ENCODE data around the gene C16orf78. TPM values are rescaled to one million over a fixed set of nuclear protein-coding genes. Genes with fewer than 3 reads are reported as not detected.

Gene C16orf78, protein sequence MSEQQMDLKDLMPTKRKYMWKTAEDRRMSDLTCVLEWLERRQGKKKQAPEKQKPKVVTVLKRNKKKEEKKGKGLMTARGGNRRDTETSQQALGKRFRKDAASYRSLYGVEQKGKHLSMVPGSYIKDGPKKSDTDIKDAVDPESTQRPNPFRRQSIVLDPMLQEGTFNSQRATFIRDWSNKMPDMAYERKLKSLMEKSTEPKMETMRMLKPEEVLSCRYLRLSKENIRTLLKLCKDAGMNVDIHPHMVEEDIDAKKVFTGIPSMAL
- not detected for total RNA-seq
- not detected for polyA plus RNA-seq

GRCh38 chr16:49373504-49373903 lies at the start of gene C16orf78:
TSS of gene C16orf78 (plus strand) at chr16:49373804. CDS start at chr16:49373940, 136 bp downstream.
- peaks cover under 1 to 9% of the 10 kb centered on the region in 2 donors for H3K27me3 Mint-ChIP-seq
- Histone ChIP-seq H3K4me3 (ENCODE audit: low read length in 2 of 2) (no peak within 1 kb of the TSS), H3K9me3 (ENCODE audit: control insufficient read depth in 1 of 2, low read length in 2 of 2) (no peaks in the 10 kb centered on the region), H3K36me3 (ENCODE audit: insufficient read depth, low read length) (no peaks in the 10 kb centered on the region), H3K27me3 (ENCODE audit: insufficient read depth, low read length) (no peaks in the 10 kb centered on the region), H3K4me1 (ENCODE audit: insufficient read depth, low read length) (no peaks in the 10 kb centered on the region), H3K27ac (ENCODE audit: low read depth, low read length) (no peak within 1 kb of the TSS)
- ChIA-PET CTCF (ENCODE audit: partially characterized antibody) (interaction anchor here (1.1 kb wide), 1 partner anchor 27 kb away, joined by 3 read pairs; no protein-coding TSS in a partner anchor), POLR2A (ENCODE audit: partially characterized antibody) (no interaction called here)
- no peak within 1 kb of the TSS for H3K4me3 Mint-ChIP-seq
- H3K27ac Mint-ChIP-seq = no peak within 1 kb of the TSS
- no peaks in the 10 kb centered on the region for H3K36me3 Mint-ChIP-seq
- intact Hi-C loops (cut with micrococcal nuclease) = no loop called here
- DNase-seq = no peak
- peaks cover 0 to 6% (median 0%) of the 10 kb centered on the region in 8 donors for H3K9me3 Mint-ChIP-seq
- no peaks in the 10 kb centered on the region for H3K4me1 Mint-ChIP-seq

DNA sequence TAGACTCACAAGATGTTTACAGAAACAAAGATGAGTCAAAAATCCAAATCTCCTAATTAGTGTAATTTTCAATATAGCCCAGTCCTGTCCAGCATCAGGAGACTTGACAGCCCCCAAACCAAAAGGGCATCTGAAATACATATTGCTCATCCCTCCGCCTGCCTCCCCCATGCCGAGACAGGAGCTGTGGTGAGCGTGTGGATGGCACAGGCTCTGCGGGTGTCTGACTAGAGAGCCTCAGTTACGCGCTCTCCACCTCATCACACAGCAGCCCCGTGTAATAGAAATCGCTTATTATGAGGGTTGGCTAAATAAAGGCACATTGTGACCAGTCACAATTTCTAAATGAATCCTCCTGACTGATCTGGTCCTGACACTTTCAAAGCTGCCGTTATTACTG lies 48.9 kb upstream of the C16orf78 start:
- no peaks in the 10 kb centered on the region for H3K36me3 Mint-ChIP-seq
- H3K9me3 Mint-ChIP-seq = peaks cover 0 to 9% (median 5%) of the 10 kb centered on the region in 8 donors
- H3K27me3 Mint-ChIP-seq = peaks cover 2% of the 10 kb centered on the region in 2 donors
- H3K27ac ChIP-seq (ENCODE audit: low read depth, low read length) = no peak overlapping the region
- H3K9me3 ChIP-seq (ENCODE audit: control insufficient read depth in 1 of 2, low read length in 2 of 2) = no peaks in the 10 kb centered on the region
- H3K4me3 ChIP-seq (ENCODE audit: low read length in 2 of 2) = no peak overlapping the region
- CTCF ChIA-PET (ENCODE audit: partially characterized antibody) = no interaction called here
- no peak overlapping the region for H3K4me3 Mint-ChIP-seq
- no peak for DNase-seq
- no peaks in the 10 kb centered on the region for H3K27me3 ChIP-seq (ENCODE audit: insufficient read depth, low read length)
- no peaks in the 10 kb centered on the region for H3K36me3 ChIP-seq (ENCODE audit: insufficient read depth, low read length)
- intact Hi-C loops (cut with micrococcal nuclease) = no loop called here
- H3K27ac Mint-ChIP-seq = no peak overlapping the region
- H3K4me1 Mint-ChIP-seq = no peaks in the 10 kb centered on the region
- POLR2A ChIA-PET (ENCODE audit: partially characterized antibody) = no interaction called here
- H3K4me1 ChIP-seq (ENCODE audit: insufficient read depth, low read length) = no peaks in the 10 kb centered on the region

DNA sequence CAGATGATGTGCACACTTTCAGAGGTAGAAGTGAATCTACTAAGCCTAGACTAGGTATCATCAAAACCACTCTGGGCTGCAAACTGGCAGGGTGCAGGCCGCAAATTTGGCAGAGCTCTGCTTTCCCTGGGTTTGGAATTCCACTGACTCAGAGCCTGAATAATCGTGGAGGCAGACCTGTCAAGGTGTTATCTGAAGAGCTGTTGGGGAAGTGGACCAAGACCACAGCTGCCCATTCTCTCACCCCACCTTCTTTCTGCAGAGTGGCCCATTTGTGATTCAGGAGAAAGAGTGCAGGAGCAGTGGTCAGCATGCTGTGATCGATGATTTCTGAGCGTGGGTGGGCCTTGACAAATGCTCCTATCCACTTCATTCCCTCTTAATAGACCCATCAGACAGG lies 46.1 kb upstream of the C16orf78 start:
- Mint-ChIP-seq H3K36me3 (no peaks in the 10 kb centered on the region), H3K9me3 (no peaks in the 10 kb centered on the region), H3K27me3 (peaks cover 2 to 3% of the 10 kb centered on the region in 2 donors), H3K27ac (no peak overlapping the region), H3K4me1 (no peaks in the 10 kb centered on the region), H3K4me3 (no peak overlapping the region)
- CTCF ChIA-PET (ENCODE audit: partially characterized antibody) = no interaction called here
- H3K9me3 ChIP-seq (ENCODE audit: control insufficient read depth in 1 of 2, low read length in 2 of 2) = no peaks in the 10 kb centered on the region
- DNase-seq = no peak
- no peaks in the 10 kb centered on the region for H3K4me1 ChIP-seq (ENCODE audit: insufficient read depth, low read length)
- POLR2A ChIA-PET (ENCODE audit: partially characterized antibody) = no interaction called here
- no peak overlapping the region for H3K27ac ChIP-seq (ENCODE audit: low read depth, low read length)
- no peaks in the 10 kb centered on the region for H3K27me3 ChIP-seq (ENCODE audit: insufficient read depth, low read length)
- H3K36me3 ChIP-seq (ENCODE audit: insufficient read depth, low read length) = no peaks in the 10 kb centered on the region
- intact Hi-C loops (cut with micrococcal nuclease) = no loop called here
- H3K4me3 ChIP-seq (ENCODE audit: low read length in 2 of 2) = no peak overlapping the region

GRCh38 chr16:49328325-49328724 lies 45.3 kb upstream of the C16orf78 start:
- Histone ChIP-seq H3K9me3 (ENCODE audit: control insufficient read depth in 1 of 2, low read length in 2 of 2) (no peaks in the 10 kb centered on the region), H3K27me3 (ENCODE audit: insufficient read depth, low read length) (no peaks in the 10 kb centered on the region), H3K36me3 (ENCODE audit: insufficient read depth, low read length) (no peaks in the 10 kb centered on the region), H3K27ac (ENCODE audit: low read depth, low read length) (no peak overlapping the region), H3K4me3 (ENCODE audit: low read length in 2 of 2) (no peak overlapping the region), H3K4me1 (ENCODE audit: insufficient read depth, low read length) (no peaks in the 10 kb centered on the region)
- H3K4me1 Mint-ChIP-seq = no peaks in the 10 kb centered on the region
- peaks cover 2 to 3% of the 10 kb centered on the region in 2 donors for H3K27me3 Mint-ChIP-seq
- no peak for DNase-seq
- ChIA-PET POLR2A (ENCODE audit: partially characterized antibody) (no interaction called here), CTCF (ENCODE audit: partially characterized antibody) (no interaction called here)
- H3K9me3 Mint-ChIP-seq = no peaks in the 10 kb centered on the region
- H3K36me3 Mint-ChIP-seq = no peaks in the 10 kb centered on the region
- no peak overlapping the region for H3K27ac Mint-ChIP-seq
- H3K4me3 Mint-ChIP-seq = no peak overlapping the region
- intact Hi-C loops (cut with micrococcal nuclease) = no loop called here

DNA sequence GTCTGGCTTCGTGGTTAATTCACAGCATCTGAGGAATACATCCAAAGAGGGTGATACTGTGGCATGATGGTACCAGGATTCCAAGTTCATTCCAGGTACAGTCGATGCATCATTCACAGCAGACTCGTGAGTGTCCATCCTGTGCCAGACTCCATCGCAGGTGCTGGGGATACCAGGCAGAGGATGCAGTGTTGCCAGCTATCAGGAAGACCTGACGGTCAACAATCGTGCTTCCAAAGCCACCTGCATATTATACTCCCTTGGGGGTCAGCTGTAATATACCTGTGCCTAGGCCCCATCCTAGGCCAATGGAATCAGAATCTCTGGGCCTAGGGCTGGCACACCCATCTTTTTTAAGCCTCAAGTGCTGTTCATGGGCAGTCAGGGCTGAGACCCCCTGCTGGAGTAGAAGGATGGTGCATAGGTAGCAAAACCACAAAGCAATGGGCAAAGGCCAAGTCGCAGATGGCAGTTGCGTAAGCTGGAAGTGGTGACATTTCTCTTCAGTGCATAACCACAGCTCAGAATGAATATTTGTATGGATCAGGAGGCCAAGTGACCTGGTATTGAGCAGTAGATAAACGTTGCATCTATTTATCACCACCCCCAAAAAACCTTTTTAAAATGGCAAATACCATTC lies 42.9 kb upstream of the C16orf78 start:
- DNase-seq = no peak
- Mint-ChIP-seq H3K9me3 (no peaks in the 10 kb centered on the region), H3K4me3 (no peak overlapping the region), H3K4me1 (no peaks in the 10 kb centered on the region), H3K27ac (no peak overlapping the region), H3K27me3 (peaks cover 0 to 3% of the 10 kb centered on the region in 2 donors), H3K36me3 (no peaks in the 10 kb centered on the region)
- intact Hi-C loops (cut with micrococcal nuclease) = no loop called here
- POLR2A ChIA-PET (ENCODE audit: partially characterized antibody) = no interaction called here
- Histone ChIP-seq H3K27me3 (ENCODE audit: insufficient read depth, low read length) (no peaks in the 10 kb centered on the region), H3K36me3 (ENCODE audit: insufficient read depth, low read length) (no peaks in the 10 kb centered on the region), H3K4me3 (ENCODE audit: low read length in 2 of 2) (no peak overlapping the region), H3K9me3 (ENCODE audit: control insufficient read depth in 1 of 2, low read length in 2 of 2) (no peaks in the 10 kb centered on the region), H3K27ac (ENCODE audit: low read depth, low read length) (no peak overlapping the region), H3K4me1 (ENCODE audit: insufficient read depth, low read length) (no peaks in the 10 kb centered on the region)
- CTCF ChIA-PET (ENCODE audit: partially characterized antibody) = no interaction called here

GRCh38 chr16:49332589-49333258 lies 40.9 kb upstream of the C16orf78 start:
- Mint-ChIP-seq H3K4me1 (no peaks in the 10 kb centered on the region), H3K9me3 (no peaks in the 10 kb centered on the region), H3K27ac (peak overlapping the region in 1 of 7 donors; percentile 37), H3K36me3 (no peaks in the 10 kb centered on the region), H3K4me3 (no peak overlapping the region), H3K27me3 (peaks cover 0 to 1% of the 10 kb centered on the region in 2 donors)
- DNase-seq = no peak
- no peaks in the 10 kb centered on the region for H3K27me3 ChIP-seq (ENCODE audit: insufficient read depth, low read length)
- no peak overlapping the region for H3K27ac ChIP-seq (ENCODE audit: low read depth, low read length)
- no peaks in the 10 kb centered on the region for H3K9me3 ChIP-seq (ENCODE audit: control insufficient read depth in 1 of 2, low read length in 2 of 2)
- H3K4me3 ChIP-seq (ENCODE audit: low read length in 2 of 2) = no peak overlapping the region
- H3K36me3 ChIP-seq (ENCODE audit: insufficient read depth, low read length) = no peaks in the 10 kb centered on the region
- ChIA-PET CTCF (ENCODE audit: partially characterized antibody) (no interaction called here), POLR2A (ENCODE audit: partially characterized antibody) (no interaction called here)
- H3K4me1 ChIP-seq (ENCODE audit: insufficient read depth, low read length) = no peaks in the 10 kb centered on the region
- intact Hi-C loops (cut with micrococcal nuclease) = no loop called here

GRCh38 chr16:49333259-49333597 lies 40.4 kb upstream of the C16orf78 start:
- H3K4me3 ChIP-seq (ENCODE audit: low read length in 2 of 2) = no peak overlapping the region
- no peak overlapping the region for H3K27ac ChIP-seq (ENCODE audit: low read depth, low read length)
- peaks cover 0 to 1% of the 10 kb centered on the region in 2 donors for H3K27me3 Mint-ChIP-seq
- H3K27ac Mint-ChIP-seq = no peak overlapping the region
- DNase-seq = no peak
- no peaks in the 10 kb centered on the region for H3K27me3 ChIP-seq (ENCODE audit: insufficient read depth, low read length)
- H3K36me3 Mint-ChIP-seq = no peaks in the 10 kb centered on the region
- H3K4me3 Mint-ChIP-seq = no peak overlapping the region
- CTCF ChIA-PET (ENCODE audit: partially characterized antibody) = no interaction called here
- no peaks in the 10 kb centered on the region for H3K36me3 ChIP-seq (ENCODE audit: insufficient read depth, low read length)
- H3K4me1 Mint-ChIP-seq = no peaks in the 10 kb centered on the region
- H3K4me1 ChIP-seq (ENCODE audit: insufficient read depth, low read length) = no peaks in the 10 kb centered on the region
- H3K9me3 ChIP-seq (ENCODE audit: control insufficient read depth in 1 of 2, low read length in 2 of 2) = no peaks in the 10 kb centered on the region
- POLR2A ChIA-PET (ENCODE audit: partially characterized antibody) = no interaction called here
- H3K9me3 Mint-ChIP-seq = no peaks in the 10 kb centered on the region
- intact Hi-C loops (cut with micrococcal nuclease) = no loop called here

All from CD4-positive, alpha-beta memory T cell (primary cell).